H1 (cell line): ENCODE data around the gene PHC2. TPM values are rescaled to one million over a fixed set of nuclear protein-coding genes. Genes with fewer than 3 reads are reported as not detected.

Experiments
- CHD2 ChIP-seq: IDR thresholded peaks from 2 replicates; pipeline ENCODE4 v1.6.1; 2012; ENCODE audit warnings: low read length, improper control_type of control experiment
- ZNF274 ChIP-seq: IDR thresholded peaks from 2 replicates; pipeline ENCODE4 v1.7.0; 2012; ENCODE audit warnings: low read length, borderline replicate concordance; ENCODE audit errors: extremely low read depth
- polyA plus RNA-seq, 7 experiments: library from polyadenylated mRNA; depleted of rRNA in 3 of 7; stranded (reverse) in 5 of 7; unstranded in 2 of 7; fragments of >200 nt in 5 of 7; fragments of 200-250 nt in 2 of 7; gene quantifications; 1 replicate in 5 of 7; 2 replicates in 1 of 7; 4 replicates in 1 of 7; pipeline versions ENCODE4 v1.2.1 to v1.2.3, GENCODE V29; 2011 to 2013; ENCODE audit warnings: missing spikeins in 2 of 7, mixed read lengths in 2 of 7
- total RNA-seq: library from RNA; stranded (reverse); fragmentation: NEBNext Ultra II Directional; extraction: Animal tissue kit (Norgen Biotek cat#: 25700); gene quantifications from 2 replicates; pipeline ENCODE4 v1.2.1, GENCODE V29; 2021

The PHC2 gene
- total and polyA plus RNA-seq, 2 of the 8 experiments (the other 6 are each of a cell fraction or from before 2014, with no cell fraction given) = 5.6 to 14.2 TPM

- no peak for TF ChIP-seq ZNF274
- no peak for TF ChIP-seq CHD2
Observed at GRCh38 chr1:33441088-33441745, 10.3 kb upstream of the PHC2 start (continued).
